Fibroblast of skin of scalp (primary cell): Measurements from ENCODE around the gene NXF2B. TPM values are rescaled to one million over a fixed set of nuclear protein-coding genes. Genes with fewer than 3 reads are reported as not detected.
A peak's percentile ranks its signal among the peaks of the same experiment; 100 is the strongest.
"Not testable (repeated sequence)": the region's sequence is repeated elsewhere in the genome, so short reads cannot be mapped to it uniquely, and the experiment has no call there.

Experiments
- DNase-seq: peaks from one replicate; pipeline ENCODE4 v3.0.0-alpha.2; 2013
- polyA plus RNA-seq, 2 experiments: library from polyadenylated mRNA; unstranded; fragments of 120-200 nt; gene quantifications; one replicate each; pipeline ENCODE4 v1.2.1, GENCODE V29; 2013; ENCODE audit not compliant: insufficient read length in 2 of 2

Gene NXF2B, protein sequence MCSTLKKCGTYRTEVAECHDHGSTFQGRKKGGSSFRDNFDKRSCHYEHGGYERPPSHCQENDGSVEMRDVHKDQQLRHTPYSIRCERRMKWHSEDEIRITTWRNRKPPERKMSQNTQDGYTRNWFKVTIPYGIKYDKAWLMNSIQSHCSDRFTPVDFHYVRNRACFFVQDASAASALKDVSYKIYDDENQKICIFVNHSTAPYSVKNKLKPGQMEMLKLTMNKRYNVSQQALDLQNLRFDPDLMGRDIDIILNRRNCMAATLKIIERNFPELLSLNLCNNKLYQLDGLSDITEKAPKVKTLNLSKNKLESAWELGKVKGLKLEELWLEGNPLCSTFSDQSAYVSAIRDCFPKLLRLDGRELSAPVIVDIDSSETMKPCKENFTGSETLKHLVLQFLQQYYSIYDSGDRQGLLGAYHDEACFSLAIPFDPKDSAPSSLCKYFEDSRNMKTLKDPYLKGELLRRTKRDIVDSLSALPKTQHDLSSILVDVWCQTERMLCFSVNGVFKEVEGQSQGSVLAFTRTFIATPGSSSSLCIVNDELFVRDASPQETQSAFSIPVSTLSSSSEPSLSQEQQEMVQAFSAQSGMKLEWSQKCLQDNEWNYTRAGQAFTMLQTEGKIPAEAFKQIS
- not detected for polyA plus RNA-seq (2013, experiment 1 of 2; ENCODE audit: insufficient read length)
- polyA plus RNA-seq (2013, experiment 2 of 2; ENCODE audit: insufficient read length), result not detected

DNA sequence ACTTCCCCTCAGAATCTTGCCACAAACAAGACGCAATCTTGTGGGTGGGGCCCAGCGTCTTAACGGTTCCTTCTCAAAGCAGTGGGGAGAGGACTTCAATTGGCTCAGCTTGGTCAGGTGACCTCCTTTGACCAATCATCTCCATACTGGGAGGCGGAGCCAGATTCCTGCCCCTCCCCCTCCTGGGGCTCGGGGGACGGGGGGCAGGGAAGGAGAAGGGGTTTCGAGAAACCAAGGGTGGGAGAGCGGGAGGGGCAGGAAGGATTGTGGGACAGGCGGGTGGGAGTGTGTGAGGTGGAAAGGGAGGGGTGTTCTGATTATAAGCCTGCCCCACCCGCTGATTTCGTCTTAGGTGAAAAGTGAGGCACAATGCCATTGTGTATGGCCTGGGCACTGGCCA, at the start of gene NXF2B:
NXF2B (minus strand) TSS at position 101 of the 400 bp plus-strand sequence. CDS start 59,972 bp downstream, outside the sequence.
- not testable (repeated sequence) for DNase-seq

DNA sequence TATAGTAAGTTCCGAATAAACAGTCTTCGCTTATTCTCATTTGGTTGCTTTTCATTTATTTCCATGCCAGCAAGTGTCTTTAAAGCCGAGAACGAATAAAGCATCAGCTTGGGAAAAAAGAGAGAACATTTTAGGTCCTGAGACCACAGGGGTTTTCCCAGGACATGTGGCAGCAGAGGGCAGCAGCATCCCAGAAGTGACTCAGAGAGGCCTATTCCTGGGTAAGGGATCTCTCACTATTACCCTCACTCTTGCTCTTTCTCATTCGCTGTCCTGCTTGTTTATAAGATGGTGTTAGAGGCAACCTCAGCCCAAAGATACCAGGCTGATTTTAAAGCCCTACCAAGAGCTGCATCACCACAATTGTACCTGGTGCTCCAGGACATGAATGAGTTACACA, 39.0 kb upstream of the NXF2B start:
- not testable (repeated sequence) for DNase-seq

DNA sequence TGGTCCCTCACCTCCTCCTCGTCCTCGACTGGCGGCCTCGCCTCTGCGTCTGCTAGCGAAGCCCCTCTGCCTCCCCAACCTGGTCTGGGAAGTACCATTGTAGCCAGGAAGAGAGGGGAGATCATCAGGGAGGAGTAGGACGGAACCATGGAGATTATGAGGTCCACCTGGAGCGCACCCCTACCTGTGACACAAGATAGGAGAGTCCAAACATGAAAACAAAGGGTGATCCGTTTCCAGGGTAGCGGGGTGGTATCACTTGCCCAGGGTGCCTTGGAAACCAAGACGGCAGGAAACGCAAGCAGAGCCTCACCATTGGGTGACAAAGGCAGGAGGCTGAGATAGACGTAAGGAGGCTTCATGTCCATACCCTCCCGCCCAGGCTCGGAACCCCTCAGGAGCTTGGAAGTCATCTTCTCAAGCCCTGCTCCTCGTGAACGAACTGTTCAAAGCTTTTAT, 32.0 kb upstream of the NXF2B start, which contains the start of gene TCP11X2:
TCP11X2 (minus strand) TSS at position 51 of the 459 bp plus-strand sequence.
- not testable (repeated sequence) for DNase-seq

DNA sequence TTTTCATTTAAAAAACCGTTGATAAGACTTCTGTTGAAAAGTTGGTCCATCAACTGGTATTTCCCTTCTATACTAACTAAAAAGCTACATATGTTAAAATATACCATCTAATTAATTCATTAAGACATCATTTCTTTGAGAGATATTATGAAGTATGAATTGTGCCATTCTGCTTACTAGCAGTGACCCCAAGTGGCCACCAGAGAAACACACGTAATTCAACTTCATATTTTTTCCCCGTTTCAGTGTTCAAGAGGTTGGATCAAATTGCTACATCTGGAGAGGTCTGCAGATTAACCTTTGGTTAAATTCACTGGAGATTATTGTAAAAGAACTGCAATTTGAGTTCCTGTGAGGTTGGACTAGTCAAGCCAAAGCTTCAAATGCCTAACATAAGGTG, 30.4 kb upstream of the NXF2B start:
- not testable (repeated sequence) for DNase-seq

DNA sequence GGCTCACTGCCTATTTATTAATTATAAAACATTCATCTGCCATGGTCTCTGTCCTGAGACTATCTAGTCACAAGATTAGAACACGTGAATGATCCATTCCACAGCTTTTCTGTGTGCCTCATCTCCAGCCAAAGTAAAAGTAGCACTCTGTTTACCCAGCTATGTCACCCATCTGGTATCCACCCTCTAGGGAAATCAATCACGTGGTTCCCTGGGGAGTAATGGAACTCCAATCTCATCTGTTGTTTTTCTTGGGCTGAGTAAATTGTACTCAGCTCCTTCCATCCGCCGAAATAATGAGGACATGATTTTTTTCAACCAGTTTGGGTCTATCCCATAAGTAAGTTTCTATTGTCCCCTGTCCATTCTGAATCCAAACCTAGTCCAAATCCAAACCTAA, 18.8 kb upstream of the NXF2B start:
- DNase-seq, result not testable (repeated sequence)

DNA sequence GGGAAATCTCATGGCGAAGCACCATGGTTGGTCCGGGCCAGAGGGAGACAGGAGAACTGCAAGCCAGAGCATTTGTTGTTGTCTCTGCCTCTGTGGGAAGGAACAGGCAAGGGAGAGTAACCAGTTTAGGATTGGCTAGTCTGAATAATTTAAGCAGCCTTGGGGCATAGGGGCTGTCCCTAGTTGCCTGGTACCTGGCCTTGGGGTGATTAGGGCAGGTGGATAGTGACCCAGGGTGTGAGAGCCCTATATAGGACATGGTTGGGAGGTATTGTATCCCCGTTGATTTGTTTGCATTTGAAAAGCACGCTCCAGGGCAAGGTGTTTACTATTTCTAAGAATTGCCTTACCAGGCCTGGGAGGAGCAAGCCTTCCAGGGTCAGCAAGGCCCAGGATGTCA, 25.3 kb downstream of the NXF2B start:
- not testable (repeated sequence) for DNase-seq

DNA sequence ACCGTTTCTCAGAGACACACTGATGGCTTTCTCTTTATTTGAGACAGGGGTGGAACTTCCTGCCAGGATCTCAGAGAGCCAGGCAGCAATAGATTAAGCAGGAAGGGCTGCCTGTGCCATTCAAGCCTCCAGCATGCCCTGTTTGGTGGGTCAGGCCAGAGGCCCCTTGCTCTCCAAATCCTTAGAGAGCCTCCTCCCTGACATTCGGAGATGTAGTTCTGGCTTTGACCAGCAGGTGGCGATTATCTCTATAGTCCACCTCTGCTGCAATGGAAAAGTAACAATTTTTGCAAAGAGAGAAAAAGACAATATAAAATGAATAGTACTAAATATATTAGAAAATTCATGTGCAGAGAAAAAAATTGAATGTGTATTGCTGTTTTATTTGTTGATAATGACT, 93.9 kb downstream of the NXF2B start:
- peak; percentile 27 for DNase-seq

DNA sequence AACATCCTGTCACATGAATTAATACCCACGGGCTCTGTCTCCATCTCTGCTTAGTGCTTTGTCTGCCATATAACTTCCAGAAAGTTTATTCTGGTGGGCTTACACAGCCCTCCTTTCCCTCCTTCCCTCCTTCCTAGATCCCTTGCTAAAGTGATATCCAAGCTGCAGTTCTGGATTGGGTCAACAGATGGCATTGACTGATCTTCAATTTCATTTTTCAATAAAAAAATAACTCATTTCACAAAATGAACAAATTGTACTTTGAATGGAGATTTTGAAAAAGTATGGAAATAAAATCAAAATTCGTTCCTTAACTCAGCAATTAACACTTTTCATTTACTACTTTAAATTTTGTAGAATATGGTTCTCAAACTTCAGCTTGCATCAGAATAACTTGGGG, 97.9 kb downstream of the NXF2B start:
- no peak for DNase-seq

DNA sequence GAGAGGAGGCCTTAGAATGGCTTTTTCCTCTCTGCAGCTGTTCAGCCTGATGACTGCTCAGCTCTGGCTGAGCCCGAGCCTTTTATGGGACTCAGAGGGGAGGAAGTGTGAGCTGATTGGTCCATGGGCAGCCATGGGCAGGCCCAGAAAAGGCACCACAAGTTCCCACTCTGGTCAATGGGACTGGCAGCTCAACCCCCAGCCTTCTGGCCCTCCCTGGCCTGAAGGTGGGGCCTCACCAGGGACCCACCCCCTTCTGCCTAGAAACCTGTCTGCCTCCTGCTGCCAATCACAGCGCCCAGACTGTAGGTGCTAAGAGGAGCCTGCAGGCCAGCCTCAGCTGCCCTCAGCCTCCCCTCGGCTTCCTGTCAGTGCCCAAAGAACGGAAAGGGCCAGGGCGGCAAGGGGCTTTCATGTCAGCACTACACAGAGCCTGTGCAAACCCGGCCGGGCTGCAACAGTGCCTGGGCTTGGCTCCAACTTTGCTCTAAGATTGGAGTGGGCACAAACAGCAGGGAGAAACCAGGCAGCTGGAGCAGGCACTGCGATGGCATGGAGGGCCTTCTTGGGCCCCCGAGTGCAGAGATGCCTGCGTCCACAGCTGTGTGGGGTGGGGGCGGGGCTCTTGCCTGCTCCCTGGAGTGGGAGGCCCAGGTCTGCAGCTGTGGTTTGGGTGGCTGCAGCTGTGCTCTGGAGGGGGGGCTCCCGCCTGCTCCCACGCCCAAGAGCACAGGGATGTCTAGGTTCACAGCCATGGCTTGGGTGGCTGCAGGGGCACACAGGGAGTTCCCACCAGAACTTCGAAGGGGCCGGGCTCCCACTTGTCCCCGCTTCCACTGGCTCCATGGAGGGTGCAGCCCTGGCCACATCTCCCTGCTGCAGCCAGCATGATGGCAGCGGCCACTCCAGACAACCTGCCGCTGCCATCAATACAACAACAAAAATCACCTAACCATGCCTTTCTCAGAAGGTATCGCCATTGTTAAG, 100.2 kb downstream of the NXF2B start:
- no peak for DNase-seq

DNA sequence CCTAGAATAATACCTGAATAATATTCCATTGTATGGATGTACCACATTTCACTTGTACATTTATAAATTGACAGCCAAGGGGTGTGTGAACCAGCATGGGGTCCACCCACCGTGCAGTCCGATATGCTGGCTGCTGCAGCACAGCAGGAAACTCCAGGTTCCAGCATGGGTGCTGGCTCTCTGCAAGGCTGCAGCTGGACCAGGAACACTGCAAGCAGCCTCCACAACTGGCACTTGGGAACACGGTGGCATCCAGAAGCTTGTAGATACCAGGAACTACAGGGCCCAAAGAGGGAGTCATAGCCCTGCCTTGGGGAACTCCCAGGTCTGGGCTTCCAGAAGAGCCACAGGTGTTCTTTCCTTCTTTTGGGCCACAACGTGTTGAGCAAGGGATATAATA, 101.6 kb downstream of the NXF2B start:
- no peak for DNase-seq
